Keratinocyte (primary cell): ENCODE data around the gene MCM5. TPM values are rescaled to one million over a fixed set of nuclear protein-coding genes. Genes with fewer than 3 reads are reported as not detected.
A peak's percentile ranks its signal among the peaks of the same experiment; 100 is the strongest.

Experiments
- DNase-seq: peaks from one replicate; pipeline ENCODE4 v3.0.0-alpha.2; 2011; ENCODE audit warnings: low read depth, missing footprints, low spot score
- FAIRE-seq: peaks from 2 replicates; lab custom pipeline; 2011; peaks lifted over from hg19 to GRCh38; lab: Jason Lieb, UNC
- H2AFZ ChIP-seq: 2 replicates; pipeline ENCODE4 v1.6.0; 2012; ENCODE audit warnings: low read length, control low read depth, inconsistent platforms; ENCODE audit not compliant: control insufficient read depth
- H3K27ac ChIP-seq: 2 replicates; pipeline ENCODE4 v1.5.1; 2011; ENCODE audit warnings: low read length; ENCODE audit not compliant: control insufficient read depth, insufficient read depth
- H3K27me3 ChIP-seq: 3 replicates; pipeline ENCODE4 v1.6.0; 2011; ENCODE audit warnings: low read length; ENCODE audit not compliant: control insufficient read depth, insufficient read depth; ENCODE audit errors: extremely low read depth
- H3K36me3 ChIP-seq, 2 experiments: 2 replicates in 1 of 2; 3 replicates in 1 of 2; pipeline ENCODE4 v1.5.1; 2011; ENCODE audit warnings: low read length in 2 of 2, mild to moderate bottlenecking in 1 of 2; ENCODE audit not compliant: control insufficient read depth in 2 of 2, insufficient read depth in 2 of 2; ENCODE audit errors: extremely low read depth in 1 of 2
- H3K4me1 ChIP-seq: 3 replicates; pipeline ENCODE4 v1.5.1; 2011; ENCODE audit warnings: low read length; ENCODE audit not compliant: control insufficient read depth, insufficient read depth; ENCODE audit errors: extremely low read depth
- H3K4me2 ChIP-seq: 3 replicates; pipeline ENCODE4 v1.6.0; 2011; ENCODE audit warnings: low read depth, low read length; ENCODE audit not compliant: control insufficient read depth, insufficient read depth; ENCODE audit errors: extremely low read depth
- H3K4me3 ChIP-seq, 3 experiments: fragments of 200-600 bp in 1 of 3; sonication (generic) in 1 of 3; 2 replicates in 2 of 3; 3 replicates in 1 of 3; pipeline ENCODE4 v1.5.1; 2011 to 2016; ENCODE audit warnings: low read length in 3 of 3, mild to moderate bottlenecking in 3 of 3, control low read depth in 2 of 3, inconsistent platforms in 1 of 3, low read depth in 1 of 3, mixed read lengths in 1 of 3, mixed run types in 1 of 3, moderate library complexity in 1 of 3; ENCODE audit not compliant: control insufficient read depth in 2 of 3, insufficient read depth in 2 of 3; ENCODE audit errors: extremely low read depth in 1 of 3
- H3K79me2 ChIP-seq: 2 replicates; pipeline ENCODE4 v1.6.0; 2012; ENCODE audit warnings: low read length; ENCODE audit not compliant: control insufficient read depth, insufficient read depth
- H3K9ac ChIP-seq: 3 replicates; pipeline ENCODE4 v1.6.0; 2011; ENCODE audit warnings: low read length; ENCODE audit not compliant: control insufficient read depth, insufficient read depth; ENCODE audit errors: extremely low read depth
- H3K9me1 ChIP-seq: 3 replicates; pipeline ENCODE4 v1.6.0; 2011; ENCODE audit warnings: low read length; ENCODE audit not compliant: control insufficient read depth, insufficient read depth; ENCODE audit errors: extremely low read depth
- H3K9me3 ChIP-seq: 2 replicates; pipeline ENCODE4 v1.5.1; 2012; ENCODE audit warnings: low read depth, low read length; ENCODE audit not compliant: control insufficient read depth
- H4K20me1 ChIP-seq: 3 replicates; pipeline ENCODE4 v1.6.0; 2011; ENCODE audit warnings: low read length; ENCODE audit not compliant: control insufficient read depth, insufficient read depth; ENCODE audit errors: extremely low read depth
- CTCF ChIP-seq, 3 experiments: IDR thresholded peaks in 1 of 3; conservative IDR thresholded peaks in 1 of 3; optimal IDR thresholded peaks in 1 of 3; 2 replicates in 2 of 3; 3 replicates in 1 of 3; pipeline versions ENCODE3 to v1.5.1; 2011; ENCODE audit warnings: low read length in 3 of 3, mild to moderate bottlenecking in 3 of 3, moderate library complexity in 2 of 3, control low read depth in 1 of 3, inconsistent platforms in 1 of 3; ENCODE audit not compliant: insufficient read depth in 2 of 3; ENCODE audit errors: extremely low read depth in 1 of 3
- EZH2 ChIP-seq: IDR thresholded peaks from one replicate; pipeline ENCODE4 v1.6.1; 2012; ENCODE audit warnings: inconsistent platforms, mild to moderate bottlenecking, low read length, moderate library complexity
- dilution Hi-C: fragments of 300-500 bp; cut with MboI; formaldehyde crosslinking; loops from one replicate; pipeline ENCODE4 v1.7.0; 2020; ENCODE audit warnings: low sequenced_read_pairs; ENCODE audit not compliant: extremely low pct_ligation_motif_present
- polyA plus RNA-seq, 5 experiments: library from polyadenylated mRNA; depleted of rRNA in 3 of 5; stranded (reverse) in 3 of 5; stranded (forward) in 1 of 5; unstranded in 1 of 5; fragments of >200 nt; gene quantifications; 1 replicate in 1 of 5; 2 replicates in 3 of 5; 3 replicates in 1 of 5; pipeline versions ENCODE4 v1.2.1 to v1.2.3, GENCODE V29; 2011 to 2012; ENCODE audit warnings: missing spikeins in 2 of 5, low read depth in 1 of 5, low replicate concordance in 1 of 5

MCM5 gene
- polyA plus RNA-seq, 1 donor (not counting 4 experiments of a cell fraction or from before 2014, with no cell fraction given) = 24.4 TPM

- peaks cover 0 to 23% of the 10 kb centered on the region in 2 experiments for H3K36me3 ChIP-seq
- no peak for FAIRE-seq
- H2AFZ ChIP-seq = no peak overlapping the region
These were observed 25.6 kb downstream of the MCM5 start for GRCh38 chr22:35425546-35425945.

GRCh38 chr22:35425971-35426800 is 26.2 kb downstream of the MCM5 start:
- Histone ChIP-seq H3K27ac (no peak overlapping the region), H3K9me3 (no peaks in the 10 kb centered on the region), H3K36me3 (peaks cover 0 to 19% of the 10 kb centered on the region in 2 experiments), H4K20me1 (no peaks in the 10 kb centered on the region), H3K4me3 (no peak overlapping the region), H3K9ac (peak overlapping the region; percentile 15), H3K27me3 (no peaks in the 10 kb centered on the region), H3K4me2 (no peak overlapping the region), H3K9me1 (no peaks in the 10 kb centered on the region), H2AFZ (no peak overlapping the region), H3K79me2 (no peaks in the 10 kb centered on the region), H3K4me1 (peaks cover 7% of the 10 kb centered on the region)
- dilution Hi-C loops = no loop called here
- no peak for TF ChIP-seq CTCF (optimal IDR thresholded peaks at IDR 0.05 in 1 of 3, IDR thresholded peaks at IDR 0.05 in 1 of 3, conservative IDR thresholded peaks at IDR 0.05 in 1 of 3; ENCODE audit: extremely low read depth in 1 of 3, insufficient read depth in 2 of 3, low read length in 3 of 3)
- TF ChIP-seq EZH2 = no peak
- no peak for DNase-seq
- FAIRE-seq = no peak

More at GRCh38 chr22:35425546-35425945, 25.6 kb downstream of the MCM5 start:
- H4K20me1 ChIP-seq = no peaks in the 10 kb centered on the region
- H3K27ac ChIP-seq = no peak overlapping the region
- no peak overlapping the region for H3K4me2 ChIP-seq
- H3K79me2 ChIP-seq = no peaks in the 10 kb centered on the region
- no peaks in the 10 kb centered on the region for H3K27me3 ChIP-seq
- TF ChIP-seq CTCF (optimal IDR thresholded peaks at IDR 0.05 in 1 of 3, IDR thresholded peaks at IDR 0.05 in 1 of 3, conservative IDR thresholded peaks at IDR 0.05 in 1 of 3; ENCODE audit: extremely low read depth in 1 of 3, insufficient read depth in 2 of 3, low read length in 3 of 3) (no peak), EZH2 (no peak)
- H3K9ac ChIP-seq = no peak overlapping the region
- H3K9me3 ChIP-seq = no peaks in the 10 kb centered on the region
- H3K4me3 ChIP-seq = no peak overlapping the region
- no peaks in the 10 kb centered on the region for H3K9me1 ChIP-seq
- dilution Hi-C loops = no loop called here
- H3K4me1 ChIP-seq = peaks cover 4% of the 10 kb centered on the region
- no peak for DNase-seq
